Stimulated activated naive CD8-positive, alpha-beta T cell treated with anti-CD3 and anti-CD28 coated beads, Interleukin-15, Interleukin-2, amounts not matched to agents 100 ng/mL and 50 ng/mL, for 24 hours (primary cell): Measurements from ENCODE around the gene KCNJ14.

Experiments used
- H3K27ac Mint-ChIP-seq: one replicate; pipeline ENCODE4 v1.8.0; 2021; ENCODE audit warnings: mild to moderate bottlenecking, mixed read lengths
- H3K27me3 Mint-ChIP-seq: one replicate; pipeline ENCODE4 v1.8.0; 2021; ENCODE audit warnings: mixed read lengths
- H3K36me3 Mint-ChIP-seq: one replicate; pipeline ENCODE4 v1.8.0; 2021; ENCODE audit warnings: low read depth, mixed read lengths
- H3K4me1 Mint-ChIP-seq: one replicate; pipeline ENCODE4 v1.8.0; 2021; ENCODE audit warnings: low read depth, mixed read lengths
- H3K4me3 Mint-ChIP-seq: one replicate; pipeline ENCODE4 v1.8.0; 2021; ENCODE audit warnings: mild to moderate bottlenecking, mixed read lengths
- H3K9me3 Mint-ChIP-seq: one replicate; pipeline ENCODE4 v1.8.0; 2021; ENCODE audit warnings: mixed read lengths

KCNJ14 gene

DNA sequence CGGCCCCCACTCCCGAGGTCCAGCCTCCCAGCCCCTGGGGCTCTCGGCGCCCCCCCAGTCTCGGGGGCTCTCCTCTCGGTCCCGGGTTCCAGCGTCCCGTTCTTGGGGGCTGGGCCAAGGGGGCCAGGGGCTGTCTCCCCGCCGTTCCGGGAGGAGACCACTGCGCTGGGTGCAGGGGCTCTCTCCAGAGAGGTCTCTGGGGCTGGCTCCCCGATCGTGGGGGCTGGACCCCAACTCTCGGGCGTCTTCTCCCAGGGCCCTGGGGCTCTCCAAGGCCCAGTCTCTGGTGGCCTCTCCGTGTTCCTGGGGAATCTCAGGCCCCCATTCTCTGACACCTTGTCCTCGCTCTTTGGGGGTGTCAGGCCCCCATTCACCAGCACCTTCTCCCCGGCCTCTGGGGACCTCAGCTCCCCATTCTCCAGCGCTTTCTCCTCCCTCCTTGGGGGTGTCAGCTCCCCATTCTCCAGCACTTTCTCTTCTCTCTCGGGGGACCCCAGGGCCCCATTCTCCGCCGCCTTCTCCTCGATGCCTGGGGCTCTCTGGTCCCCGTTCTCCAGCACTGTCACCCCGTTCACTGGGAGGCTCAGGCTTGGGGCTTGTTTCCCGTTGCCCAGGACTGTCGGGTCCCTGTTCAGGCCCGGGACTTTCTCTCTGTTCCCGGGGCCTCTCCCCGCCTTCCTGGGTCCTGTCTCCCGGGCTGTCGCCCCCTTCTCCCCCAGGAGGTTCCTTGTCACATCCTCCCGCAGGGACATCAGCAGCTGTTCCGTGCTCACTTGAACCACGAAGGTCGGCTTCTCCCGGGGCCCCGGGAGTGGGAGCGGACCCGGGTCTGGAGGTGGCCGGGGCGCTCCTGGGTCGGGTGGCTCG, 42.6 kb downstream of the KCNJ14 start:
- peaks cover 16% of the 10 kb centered on the region for H3K4me1 Mint-ChIP-seq
- H3K27ac Mint-ChIP-seq = no peak overlapping the region
- H3K36me3 Mint-ChIP-seq = no peaks in the 10 kb centered on the region
- peak overlapping the region; percentile 35 for H3K4me3 Mint-ChIP-seq
- no peaks in the 10 kb centered on the region for H3K9me3 Mint-ChIP-seq
- H3K27me3 Mint-ChIP-seq = peaks cover 18% of the 10 kb centered on the region

DNA sequence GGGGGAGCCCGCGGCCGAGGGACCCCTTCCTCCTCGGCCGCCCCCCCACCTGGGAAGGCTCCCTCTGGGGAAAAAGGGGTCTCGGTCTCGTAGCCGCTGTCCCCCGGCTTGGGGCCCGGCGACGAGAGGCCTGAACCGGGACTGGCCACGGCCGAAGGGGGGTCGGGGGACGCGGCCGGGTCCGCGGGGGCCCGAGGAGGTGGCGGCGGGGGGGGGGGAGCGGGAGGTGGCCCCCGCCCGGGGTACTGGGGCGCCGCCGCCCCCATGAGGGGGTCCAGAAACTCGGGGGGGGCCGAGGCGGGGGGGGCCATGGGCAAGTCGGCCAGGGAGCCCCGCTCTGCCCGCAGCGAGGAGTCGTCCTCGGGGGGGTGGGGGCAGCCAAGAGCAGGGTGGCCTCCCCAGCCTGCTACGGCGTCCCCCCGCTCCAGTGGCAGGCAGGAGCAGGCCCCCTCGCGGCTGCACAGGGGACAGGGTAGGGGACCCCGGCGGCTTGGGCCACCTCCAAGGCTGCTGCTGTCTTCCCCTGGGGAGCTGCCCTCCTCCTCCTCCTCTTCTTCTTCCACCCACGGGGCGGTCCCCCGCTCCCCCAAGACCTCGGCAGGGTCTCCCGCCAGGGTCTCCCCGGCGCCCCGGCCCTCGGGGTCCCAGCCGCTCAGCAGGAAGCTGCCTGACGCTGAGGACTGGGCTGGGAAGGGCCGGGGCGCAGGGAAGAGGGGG, 43.4 kb downstream of the KCNJ14 start:
- Mint-ChIP-seq H3K27me3 (peaks cover 18% of the 10 kb centered on the region), H3K4me1 (peaks cover 14% of the 10 kb centered on the region), H3K36me3 (no peaks in the 10 kb centered on the region), H3K27ac (no peak overlapping the region), H3K4me3 (no peak overlapping the region), H3K9me3 (no peaks in the 10 kb centered on the region)

GRCh38 chr19:48499316-48500090, 44.1 kb downstream of the KCNJ14 start:
- Mint-ChIP-seq H3K27ac (no peak overlapping the region), H3K9me3 (no peaks in the 10 kb centered on the region), H3K27me3 (peaks cover 15% of the 10 kb centered on the region), H3K4me1 (peaks cover 13% of the 10 kb centered on the region), H3K4me3 (no peak overlapping the region), H3K36me3 (no peaks in the 10 kb centered on the region)

- Mint-ChIP-seq H3K4me3 (peak overlapping the region; percentile 23), H3K27me3 (peaks cover 11% of the 10 kb centered on the region), H3K9me3 (no peaks in the 10 kb centered on the region), H3K36me3 (no peaks in the 10 kb centered on the region), H3K27ac (no peak overlapping the region), H3K4me1 (peaks cover 5% of the 10 kb centered on the region)
These were observed 45.6 kb downstream of the KCNJ14 start for GRCh38 chr19:48500830-48501493.

GRCh38 chr19:48501494-48502349, 46.3 kb downstream of the KCNJ14 start:
- Mint-ChIP-seq H3K27ac (peak overlapping the region; percentile 58), H3K36me3 (no peaks in the 10 kb centered on the region)

GRCh38 chr19:48502350-48503018, 47.1 kb downstream of the KCNJ14 start:
- Mint-ChIP-seq H3K36me3 (no peaks in the 10 kb centered on the region), H3K4me3 (no peak overlapping the region), H3K4me1 (peaks cover 5% of the 10 kb centered on the region), H3K27me3 (peaks cover 3% of the 10 kb centered on the region), H3K9me3 (no peaks in the 10 kb centered on the region), H3K27ac (no peak overlapping the region)

More at GRCh38 chr19:48501494-48502349, 46.3 kb downstream of the KCNJ14 start:
- no peaks in the 10 kb centered on the region for H3K9me3 Mint-ChIP-seq
- peak overlapping the region; percentile 23 for H3K4me3 Mint-ChIP-seq
- peaks cover 5% of the 10 kb centered on the region for H3K4me1 Mint-ChIP-seq
- H3K27me3 Mint-ChIP-seq = peaks cover 9% of the 10 kb centered on the region

- H3K4me3 Mint-ChIP-seq = no peak overlapping the region
- H3K27me3 Mint-ChIP-seq = no peaks in the 10 kb centered on the region
- peaks cover 11% of the 10 kb centered on the region for H3K4me1 Mint-ChIP-seq
- no peaks in the 10 kb centered on the region for H3K36me3 Mint-ChIP-seq
- no peak overlapping the region for H3K27ac Mint-ChIP-seq
- no peaks in the 10 kb centered on the region for H3K9me3 Mint-ChIP-seq
These were observed 50.9 kb downstream of the KCNJ14 start for GRCh38 chr19:48506138-48506733.

DNA sequence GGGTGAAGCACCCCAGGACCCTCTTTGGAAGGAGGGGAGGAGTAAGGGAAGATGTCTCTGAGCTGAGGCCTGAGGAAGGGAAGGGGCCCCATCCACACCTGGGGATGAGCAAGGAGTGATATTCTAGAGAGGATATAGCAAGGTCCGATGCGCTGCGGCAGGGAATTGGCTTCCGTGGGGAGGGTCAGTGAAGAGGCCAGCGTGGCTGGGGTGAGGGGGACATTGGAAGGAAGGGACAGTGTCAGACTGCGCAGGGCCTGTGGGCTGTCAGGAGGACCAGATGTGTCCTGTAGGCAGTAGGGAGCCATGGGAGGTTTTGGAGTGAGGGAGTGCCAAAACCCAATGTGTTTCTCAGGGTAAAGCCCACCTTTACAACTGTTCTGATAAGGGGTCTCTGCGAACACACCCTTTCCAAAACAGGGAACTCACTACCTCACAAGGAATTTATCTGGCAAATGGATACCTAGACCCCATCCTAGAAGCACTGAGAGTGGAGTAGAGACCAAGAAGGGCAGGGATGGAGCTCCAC, 52.6 kb downstream of the KCNJ14 start:
- Mint-ChIP-seq H3K27me3 (no peaks in the 10 kb centered on the region), H3K4me3 (no peak overlapping the region), H3K36me3 (no peaks in the 10 kb centered on the region), H3K27ac (peak overlapping the region; percentile 36), H3K9me3 (no peaks in the 10 kb centered on the region), H3K4me1 (peaks cover 6% of the 10 kb centered on the region)

- no peaks in the 10 kb centered on the region for H3K9me3 Mint-ChIP-seq
These were observed 53.5 kb downstream of the KCNJ14 start for GRCh38 chr19:48508729-48509411.

GRCh38 chr19:48509467-48510194, 54.3 kb downstream of the KCNJ14 start:
- H3K4me3 Mint-ChIP-seq = no peak overlapping the region
- no peak overlapping the region for H3K27ac Mint-ChIP-seq
- H3K9me3 Mint-ChIP-seq = no peaks in the 10 kb centered on the region

More at GRCh38 chr19:48508729-48509411, 53.5 kb downstream of the KCNJ14 start:
- H3K27ac Mint-ChIP-seq = no peak overlapping the region
- H3K27me3 Mint-ChIP-seq = no peaks in the 10 kb centered on the region
- H3K36me3 Mint-ChIP-seq = no peaks in the 10 kb centered on the region
- peaks cover 9% of the 10 kb centered on the region for H3K4me1 Mint-ChIP-seq
- no peak overlapping the region for H3K4me3 Mint-ChIP-seq

DNA sequence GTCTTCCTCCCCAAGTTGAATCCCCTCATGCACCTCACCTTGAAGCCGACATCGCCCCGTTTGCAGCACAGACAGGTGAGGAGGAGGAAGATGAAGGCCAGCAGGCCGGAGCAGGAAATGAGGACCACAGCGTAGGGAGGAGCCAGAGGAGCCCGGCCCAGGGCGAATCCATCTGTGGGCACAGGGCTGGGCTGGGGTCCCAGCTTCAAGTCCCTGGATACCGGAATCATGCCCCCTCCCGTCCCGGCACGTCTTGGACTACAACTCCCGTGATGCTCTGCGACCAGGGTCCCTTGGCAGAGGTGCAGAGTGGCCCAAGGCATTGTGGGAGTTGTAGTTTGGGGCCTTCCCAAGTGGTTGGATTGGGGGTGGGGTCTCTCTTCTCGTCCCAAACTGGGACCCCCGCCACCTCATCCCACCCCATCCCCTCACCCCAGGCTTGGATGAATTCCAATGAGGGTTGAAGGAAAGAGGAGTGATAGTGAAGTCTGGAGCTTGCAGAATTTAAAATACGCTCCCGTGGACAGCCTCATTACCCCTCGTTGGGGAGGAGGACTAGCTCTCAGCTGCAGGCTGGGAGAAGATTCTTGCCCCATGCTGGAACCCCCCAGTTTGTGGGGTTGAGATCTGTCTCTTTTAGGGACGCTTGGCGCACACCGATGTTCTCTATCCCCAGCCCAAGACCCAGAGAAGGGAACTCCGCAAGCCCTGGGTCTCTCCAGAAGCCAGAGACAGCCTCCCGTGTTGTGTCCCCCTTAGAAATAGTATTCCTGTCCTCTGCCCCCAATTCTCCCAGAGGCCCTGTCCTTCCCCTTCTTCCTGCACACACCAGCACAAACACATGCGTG, 55.3 kb downstream of the KCNJ14 start:
- peaks cover 16% of the 10 kb centered on the region for H3K4me1 Mint-ChIP-seq
- H3K36me3 Mint-ChIP-seq = no peaks in the 10 kb centered on the region
- no peaks in the 10 kb centered on the region for H3K9me3 Mint-ChIP-seq
- H3K27me3 Mint-ChIP-seq = no peaks in the 10 kb centered on the region
- H3K4me3 Mint-ChIP-seq = peak overlapping the region; percentile 73
- no peak overlapping the region for H3K27ac Mint-ChIP-seq

More at GRCh38 chr19:48509467-48510194, 54.3 kb downstream of the KCNJ14 start:
- Mint-ChIP-seq H3K36me3 (no peaks in the 10 kb centered on the region), H3K4me1 (peaks cover 16% of the 10 kb centered on the region), H3K27me3 (no peaks in the 10 kb centered on the region)
